Measurements from ENCODE around the gene UBE4B. TPM values are rescaled to one million over a fixed set of nuclear protein-coding genes. Genes with fewer than 3 reads are reported as not detected.
A peak's percentile ranks its signal among the peaks of the same experiment; 100 is the strongest.

The UBE4B gene
- total RNA-seq, 1 experiment from 2014 or later: 40.3 TPM

- no peak overlapping the region for H3K4me3 ChIP-seq (ENCODE audit: low read depth, low read length)
- Mint-ChIP-seq H3K27ac (ENCODE audit: unreplicated experiment) (no peak overlapping the region), H3K4me3 (ENCODE audit: unreplicated experiment) (no peak overlapping the region), H3K27me3 (ENCODE audit: insufficient read depth, unreplicated experiment) (no peaks in the 10 kb centered on the region), H3K4me1 (ENCODE audit: low read depth, unreplicated experiment) (peaks cover 28% of the 10 kb centered on the region), H3K36me3 (ENCODE audit: insufficient read depth, unreplicated experiment) (peaks cover 46% of the 10 kb centered on the region), H3K9me3 (ENCODE audit: unreplicated experiment) (no peaks in the 10 kb centered on the region)
- ChIA-PET CTCF (no interaction called here), POLR2A (no interaction called here)
- intact Hi-C loops (cut with micrococcal nuclease; ENCODE audit: unreplicated experiment): no loop called here
- TF ChIP-seq, protein P1, sequence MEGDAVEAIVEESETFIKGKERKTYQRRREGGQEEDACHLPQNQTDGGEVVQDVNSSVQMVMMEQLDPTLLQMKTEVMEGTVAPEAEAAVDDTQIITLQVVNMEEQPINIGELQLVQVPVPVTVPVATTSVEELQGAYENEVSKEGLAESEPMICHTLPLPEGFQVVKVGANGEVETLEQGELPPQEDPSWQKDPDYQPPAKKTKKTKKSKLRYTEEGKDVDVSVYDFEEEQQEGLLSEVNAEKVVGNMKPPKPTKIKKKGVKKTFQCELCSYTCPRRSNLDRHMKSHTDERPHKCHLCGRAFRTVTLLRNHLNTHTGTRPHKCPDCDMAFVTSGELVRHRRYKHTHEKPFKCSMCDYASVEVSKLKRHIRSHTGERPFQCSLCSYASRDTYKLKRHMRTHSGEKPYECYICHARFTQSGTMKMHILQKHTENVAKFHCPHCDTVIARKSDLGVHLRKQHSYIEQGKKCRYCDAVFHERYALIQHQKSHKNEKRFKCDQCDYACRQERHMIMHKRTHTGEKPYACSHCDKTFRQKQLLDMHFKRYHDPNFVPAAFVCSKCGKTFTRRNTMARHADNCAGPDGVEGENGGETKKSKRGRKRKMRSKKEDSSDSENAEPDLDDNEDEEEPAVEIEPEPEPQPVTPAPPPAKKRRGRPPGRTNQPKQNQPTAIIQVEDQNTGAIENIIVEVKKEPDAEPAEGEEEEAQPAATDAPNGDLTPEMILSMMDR (IDR thresholded peaks at IDR 0.05; ENCODE audit: insufficient read depth in 1 of 2, low read depth in 1 of 2, low read length in 1 of 2, severe bottlenecking in 1 of 2, unreplicated experiment in 1 of 2): no peak
- no peak for DNase-seq
- peaks cover 25% of the 10 kb centered on the region for H3K4me1 ChIP-seq
- H3K27me3 ChIP-seq (replicated peaks; ENCODE audit: control insufficient read depth, insufficient read depth, low read length): no peaks in the 10 kb centered on the region
- BruUV-seq (replicated peaks): no TSS peak
- H3K9me3 ChIP-seq: no peaks in the 10 kb centered on the region
- H3K36me3 ChIP-seq (ENCODE audit: control insufficient read depth, insufficient read depth, low read length): peaks cover 3% of the 10 kb centered on the region
These were observed 137.4 kb downstream of the UBE4B start for GRCh38 chr1:10170239-10170574.

DNA sequence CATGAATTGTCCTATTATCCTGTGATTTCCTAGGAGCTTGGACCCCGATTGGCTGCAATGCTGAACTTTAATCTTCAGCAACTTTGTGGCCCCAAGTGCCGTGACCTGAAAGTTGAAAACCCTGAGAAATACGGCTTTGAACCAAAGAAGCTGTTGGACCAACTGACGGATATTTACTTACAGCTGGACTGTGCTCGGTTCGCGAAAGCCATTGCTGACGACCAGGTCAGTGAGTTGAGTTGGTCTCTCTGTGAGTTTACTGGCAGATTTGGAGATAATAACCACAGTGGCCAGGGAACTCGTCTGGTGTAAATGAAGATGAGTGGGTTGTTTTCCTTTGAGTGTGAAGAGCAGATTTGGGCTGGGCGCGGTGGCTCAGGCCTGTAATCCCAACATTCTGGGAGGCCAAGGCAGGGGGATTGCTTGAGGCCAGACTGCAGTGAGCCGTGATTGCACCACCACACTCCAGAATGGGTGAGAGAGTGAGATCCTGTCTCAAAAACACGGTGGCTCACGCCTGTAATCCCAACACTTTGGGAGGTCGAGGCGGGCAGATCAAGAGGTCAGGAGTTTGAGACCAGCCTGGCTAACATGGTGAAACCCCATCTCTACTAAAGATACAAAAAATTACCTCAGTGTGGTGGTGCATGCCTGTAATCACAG lies 138.5 kb downstream of the UBE4B start:
- CTCF ChIA-PET: interaction anchor here (0.7 to 0.8 kb wide), 2 partner anchors 20 to 39 kb away, joined by 3 to 4 read pairs; partner anchors contain the start of gene KIF1B
- peaks cover 28% of the 10 kb centered on the region for H3K4me1 Mint-ChIP-seq (ENCODE audit: low read depth, unreplicated experiment)
- peaks cover 44% of the 10 kb centered on the region for H3K36me3 Mint-ChIP-seq (ENCODE audit: insufficient read depth, unreplicated experiment)
- H3K9me3 Mint-ChIP-seq (ENCODE audit: unreplicated experiment): peaks cover 8% of the 10 kb centered on the region
- TF ChIP-seq, protein P1 (IDR thresholded peaks at IDR 0.05; ENCODE audit: insufficient read depth in 1 of 2, low read depth in 1 of 2, low read length in 1 of 2, severe bottlenecking in 1 of 2, unreplicated experiment in 1 of 2): no peak
- POLR2A ChIA-PET: no interaction called here
- H3K4me3 ChIP-seq (ENCODE audit: low read depth, low read length): no peak overlapping the region
- peak; percentile 18 to 38 for DNase-seq
- H3K27me3 Mint-ChIP-seq (ENCODE audit: insufficient read depth, unreplicated experiment): no peaks in the 10 kb centered on the region
- H3K4me1 ChIP-seq: peaks cover 25% of the 10 kb centered on the region
- peaks cover 3% of the 10 kb centered on the region for H3K36me3 ChIP-seq (ENCODE audit: control insufficient read depth, insufficient read depth, low read length)
- peak overlapping the region; percentile 5 for H3K27ac Mint-ChIP-seq (ENCODE audit: unreplicated experiment)
- H3K4me3 Mint-ChIP-seq (ENCODE audit: unreplicated experiment): no peak overlapping the region
- H3K9me3 ChIP-seq: no peaks in the 10 kb centered on the region
- no TSS peak for BruUV-seq (replicated peaks)
- intact Hi-C loops (cut with micrococcal nuclease; ENCODE audit: unreplicated experiment): no loop called here
- H3K27me3 ChIP-seq (replicated peaks; ENCODE audit: control insufficient read depth, insufficient read depth, low read length): no peaks in the 10 kb centered on the region

- Mint-ChIP-seq H3K27ac (ENCODE audit: unreplicated experiment) (peak overlapping the region; percentile 5), H3K9me3 (ENCODE audit: unreplicated experiment) (peaks cover 9% of the 10 kb centered on the region), H3K4me1 (ENCODE audit: low read depth, unreplicated experiment) (peaks cover 28% of the 10 kb centered on the region), H3K4me3 (ENCODE audit: unreplicated experiment) (no peak overlapping the region), H3K27me3 (ENCODE audit: insufficient read depth, unreplicated experiment) (no peaks in the 10 kb centered on the region), H3K36me3 (ENCODE audit: insufficient read depth, unreplicated experiment) (peaks cover 35% of the 10 kb centered on the region)
- Histone ChIP-seq H3K36me3 (ENCODE audit: control insufficient read depth, insufficient read depth, low read length) (peaks cover 3% of the 10 kb centered on the region), H3K4me3 (ENCODE audit: low read depth, low read length) (no peak overlapping the region), H3K4me1 (peaks cover 25% of the 10 kb centered on the region), H3K9me3 (no peaks in the 10 kb centered on the region), H3K27me3 (replicated peaks; ENCODE audit: control insufficient read depth, insufficient read depth, low read length) (no peaks in the 10 kb centered on the region)
- CTCF ChIA-PET: no interaction called here
- POLR2A ChIA-PET: no interaction called here
- BruUV-seq (replicated peaks): no TSS peak
- intact Hi-C loops (cut with micrococcal nuclease; ENCODE audit: unreplicated experiment): no loop called here
- no peak for DNase-seq
- TF ChIP-seq, protein P1 (IDR thresholded peaks at IDR 0.05; ENCODE audit: insufficient read depth in 1 of 2, low read depth in 1 of 2, low read length in 1 of 2, severe bottlenecking in 1 of 2, unreplicated experiment in 1 of 2): no peak
These were observed 139.4 kb downstream of the UBE4B start for GRCh38 chr1:10171995-10172669.

Measured in Caco-2 (cell line).